WTC11 (cell line): ENCODE measurements around the gene PGAP6. TPM values are rescaled to one million over a fixed set of nuclear protein-coding genes. Genes with fewer than 3 reads are reported as not detected.
A peak's percentile ranks its signal among the peaks of the same experiment; 100 is the strongest.

ENCODE experiments used
- ATAC-seq: fragments of 200-7000 bp; cut with Tn5 transposase; 2 replicates; pipeline ENCODE4 v1.10.0; 2021; ENCODE audit warnings: mild to moderate bottlenecking, moderate library complexity
- CTCF ChIA-PET: fragments of 300-600 bp; sonication (Branson Sonifier 250); formaldehyde crosslinking; loops from one replicate; lab custom pipeline; 2021; ENCODE audit warnings: antibody characterized with exemption; lab: Charles Lee
- POLR2A ChIA-PET: fragments of 350-600 bp; sonication (Branson Sonifier 250); formaldehyde crosslinking; loops from one replicate; lab custom pipeline; 2021; ENCODE audit warnings: antibody characterized with exemption; lab: Charles Lee
- DNase-seq: peaks from one replicate; pipeline ENCODE4 v3.0.0; 2021; ENCODE audit warnings: low spot score
- H3K27ac Mint-ChIP-seq: 2 replicates; pipeline ENCODE4 v1.8.0; 2021; ENCODE audit warnings: mixed read lengths
- H3K27me3 Mint-ChIP-seq: 2 replicates; pipeline ENCODE4 v1.8.0; 2021; ENCODE audit warnings: low read depth, mild to moderate bottlenecking, moderate library complexity, mixed read lengths
- H3K36me3 Mint-ChIP-seq: 2 replicates; pipeline ENCODE4 v1.8.0; 2021; ENCODE audit warnings: mixed read lengths
- H3K4me1 Mint-ChIP-seq: 2 replicates; pipeline ENCODE4 v1.8.0; 2022; ENCODE audit warnings: mixed read lengths
- H3K4me3 Mint-ChIP-seq: 2 replicates; pipeline ENCODE4 v1.8.0; 2021; ENCODE audit warnings: mild to moderate bottlenecking, moderate library complexity, mixed read lengths
- H3K9me3 Mint-ChIP-seq: 2 replicates; pipeline ENCODE4 v1.8.0; 2021; ENCODE audit warnings: mixed read lengths
- AFF4 ChIP-seq: sonication (generic); formaldehyde crosslinking; IDR thresholded peaks from 2 replicates; pipeline ENCODE4 v1.8.1; 2023; ENCODE audit warnings: mild to moderate bottlenecking, missing genetic modification reagents, borderline replicate concordance
- CREM ChIP-seq: sonication (generic); formaldehyde crosslinking; IDR thresholded peaks from 2 replicates; pipeline ENCODE4 v1.8.1; 2022; ENCODE audit warnings: mild to moderate bottlenecking, missing genetic modification reagents, moderate library complexity
- CTCF ChIP-seq: fragments of 200-600 bp; IDR thresholded peaks from 2 replicates; pipeline ENCODE4 v1.8.0; 2022; ENCODE audit warnings: antibody characterized with exemption
- ETV6 ChIP-seq: sonication (generic); formaldehyde crosslinking; IDR thresholded peaks from 2 replicates; pipeline ENCODE4 v1.8.1; 2022; ENCODE audit warnings: mild to moderate bottlenecking, missing genetic modification reagents
- FOXK1 ChIP-seq: sonication (generic); formaldehyde crosslinking; IDR thresholded peaks from 2 replicates; pipeline ENCODE4 v1.8.0; 2022; ENCODE audit warnings: mild to moderate bottlenecking, moderate library complexity, missing genetic modification reagents
- GTF2I ChIP-seq: fragments of 250-450 bp; sonication (Bioruptor Pico); conservative IDR thresholded peaks from 2 replicates; pipeline ENCODE4 v1.4.0; 2021; ENCODE audit warnings: mild to moderate bottlenecking
- HMGXB4 ChIP-seq: sonication (generic); formaldehyde crosslinking; IDR thresholded peaks from 2 replicates; pipeline ENCODE4 v1.8.1; 2023; ENCODE audit warnings: mild to moderate bottlenecking, moderate library complexity, missing genetic modification reagents
- MXD4 ChIP-seq: fragments of 250-450 bp; sonication (Bioruptor Pico); IDR thresholded peaks from 2 replicates; pipeline ENCODE4 v1.8.0; 2021; ENCODE audit warnings: mild to moderate bottlenecking, moderate library complexity, borderline replicate concordance
- MYBL2 ChIP-seq: sonication (generic); formaldehyde crosslinking; IDR thresholded peaks from 2 replicates; pipeline ENCODE4 v1.8.1; 2023; ENCODE audit warnings: mild to moderate bottlenecking, moderate library complexity, missing genetic modification reagents
- RELA ChIP-seq: sonication (generic); formaldehyde crosslinking; IDR thresholded peaks from 2 replicates; pipeline ENCODE4 v1.8.1; 2022; ENCODE audit warnings: missing genetic modification reagents, mild to moderate bottlenecking, borderline replicate concordance
- SOX15 ChIP-seq: fragments of 250-450 bp; sonication (Bioruptor Pico); IDR thresholded peaks from 2 replicates; pipeline ENCODE4 v1.9.0; 2021; ENCODE audit warnings: mild to moderate bottlenecking
- STAT6 ChIP-seq: sonication (generic); formaldehyde crosslinking; conservative IDR thresholded peaks from 2 replicates; pipeline ENCODE4 v1.8.1; 2023; ENCODE audit warnings: mild to moderate bottlenecking, low read depth, missing genetic modification reagents, moderate library complexity
- TEAD4 ChIP-seq: sonication (generic); formaldehyde crosslinking; IDR thresholded peaks from 2 replicates; pipeline ENCODE4 v1.8.0; 2022; ENCODE audit warnings: mild to moderate bottlenecking, missing genetic modification reagents
- ZNF138 ChIP-seq: sonication (generic); formaldehyde crosslinking; conservative IDR thresholded peaks from 2 replicates; pipeline ENCODE4 v1.8.1; 2022; ENCODE audit warnings: mild to moderate bottlenecking, moderate library complexity, missing genetic modification reagents
- ZNF425 ChIP-seq: fragments of 250-450 bp; sonication (Bioruptor Pico); conservative IDR thresholded peaks from 2 replicates; pipeline ENCODE4 v1.9.0; 2021; ENCODE audit warnings: mild to moderate bottlenecking
- ZNF671 ChIP-seq: fragments of 250-450 bp; sonication (Bioruptor Pico); IDR thresholded peaks from 2 replicates; pipeline ENCODE4 v1.8.0; 2021; ENCODE audit warnings: mild to moderate bottlenecking
- ZSCAN18 ChIP-seq: fragments of 250-450 bp; sonication (Bioruptor Pico); IDR thresholded peaks from 2 replicates; pipeline ENCODE4 v2.1.2; 2022; ENCODE audit warnings: mild to moderate bottlenecking, moderate library complexity
- total RNA-seq: library from RNA; stranded (reverse); gene quantifications from 3 replicates; pipeline ENCODE4 v1.2.3, GENCODE V29; 2021

PGAP6 gene
- total RNA-seq, 1 experiment from 2014 or later, result 108 TPM

GRCh38 chr16:375927-376816 is 5.6 kb downstream of the PGAP6 start:
- H3K36me3 Mint-ChIP-seq, result peaks cover 12% of the 10 kb centered on the region
- no peaks in the 10 kb centered on the region for H3K27me3 Mint-ChIP-seq
- TF ChIP-seq STAT6 (CRISPR knock-in tag), result no peak
- no peak for TF ChIP-seq ZNF138 (CRISPR knock-in tag)
- TF ChIP-seq MYBL2 (CRISPR knock-in tag), result no peak
- TF ChIP-seq CTCF, result no peak
- no peak for TF ChIP-seq RELA
- TF ChIP-seq HMGXB4 (CRISPR knock-in tag), result no peak
- TF ChIP-seq ZSCAN18 (CRISPR knock-in tag), result no peak
- TF ChIP-seq TEAD4 (CRISPR knock-in tag), result no peak
- no peak for TF ChIP-seq ETV6 (CRISPR knock-in tag)
- no peak for TF ChIP-seq ZNF671 (CRISPR knock-in tag)
- TF ChIP-seq CREM, result no peak
- TF ChIP-seq GTF2I (CRISPR knock-in tag), result no peak
- no peak for TF ChIP-seq AFF4 (CRISPR knock-in tag)
- TF ChIP-seq ZNF425 (CRISPR knock-in tag), result no peak
- no peak for TF ChIP-seq SOX15 (CRISPR knock-in tag)
- no peak for TF ChIP-seq FOXK1 (CRISPR knock-in tag)
- no peak for TF ChIP-seq MXD4 (CRISPR knock-in tag)
- H3K4me1 Mint-ChIP-seq, result peaks cover 15% of the 10 kb centered on the region
- no peak for DNase-seq
- H3K27ac Mint-ChIP-seq, result peak overlapping the region; percentile 36; the same call in 1 of the 2 replicates
- POLR2A ChIA-PET, result no interaction called here
- ATAC-seq, result no peak
- no peaks in the 10 kb centered on the region for H3K9me3 Mint-ChIP-seq
- no peak overlapping the region for H3K4me3 Mint-ChIP-seq
- CTCF ChIA-PET, result no interaction called here
